IMR-90 (cell line): Measurements from ENCODE around the gene RIMS1.

Experiments
- MAZ ChIP-seq: IDR thresholded peaks from 2 replicates; pipeline ENCODE4 v1.6.1; 2012; ENCODE audit warnings: low read depth, mild to moderate bottlenecking, low read length, improper control_type of control experiment, moderate library complexity, borderline replicate concordance
- POLR2A ChIP-seq: IDR thresholded peaks from 2 replicates; pipeline ENCODE4 v1.6.1; 2012; ENCODE audit warnings: mild to moderate bottlenecking, low read depth, low read length
- RAD21 ChIP-seq: IDR thresholded peaks from 2 replicates; pipeline ENCODE4 v1.6.1; 2012; ENCODE audit warnings: low read length, improper control_type of control experiment
- RCOR1 ChIP-seq: IDR thresholded peaks from 2 replicates; pipeline ENCODE4 v1.6.1; 2012; ENCODE audit warnings: mild to moderate bottlenecking, low read length, improper control_type of control experiment; ENCODE audit not compliant: insufficient replicate concordance
- RFX5 ChIP-seq: IDR thresholded peaks from 2 replicates; pipeline ENCODE4 v1.8.0; 2012; ENCODE audit warnings: low read depth, mild to moderate bottlenecking, low read length, moderate library complexity
- TF ChIP-seq, protein P1 (sequence below): conservative IDR thresholded peaks from 2 replicates; pipeline ENCODE4 v1.5.1; 2012; ENCODE audit warnings: mild to moderate bottlenecking, low read depth, low read length, improper control_type of control experiment
- TF ChIP-seq, protein P2 (sequence below): fragments of 150-350 bp; IDR thresholded peaks from 2 replicates; pipeline ENCODE4 v1.6.1; 2017; ENCODE audit warnings: mild to moderate bottlenecking, antibody characterized with exemption, low read length, low read depth

DNA sequence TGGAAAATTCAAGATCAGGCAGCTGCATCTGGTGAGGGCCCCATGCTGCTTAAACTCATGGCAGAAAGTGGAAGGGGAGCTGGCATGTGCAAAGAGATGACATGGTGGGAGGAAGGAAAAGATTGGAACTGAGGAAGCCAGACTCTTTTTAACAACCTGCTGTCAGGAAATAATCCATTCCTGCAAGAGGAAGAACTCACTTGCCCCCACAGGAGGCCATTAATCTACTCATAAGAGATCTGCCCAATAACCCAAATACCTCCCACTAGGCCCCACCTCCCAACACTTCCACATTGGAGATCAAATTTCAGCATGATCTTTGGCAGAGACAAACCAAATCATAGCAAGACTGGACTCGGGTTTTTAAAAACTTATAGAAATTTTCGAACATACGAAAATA is 535.0 kb downstream of the RIMS1 start:
- TF ChIP-seq RAD21 (no peak), MAZ (no peak), POLR2A (no peak), RCOR1 (no peak), RFX5 (no peak)
- TF ChIP-seq, protein P1, sequence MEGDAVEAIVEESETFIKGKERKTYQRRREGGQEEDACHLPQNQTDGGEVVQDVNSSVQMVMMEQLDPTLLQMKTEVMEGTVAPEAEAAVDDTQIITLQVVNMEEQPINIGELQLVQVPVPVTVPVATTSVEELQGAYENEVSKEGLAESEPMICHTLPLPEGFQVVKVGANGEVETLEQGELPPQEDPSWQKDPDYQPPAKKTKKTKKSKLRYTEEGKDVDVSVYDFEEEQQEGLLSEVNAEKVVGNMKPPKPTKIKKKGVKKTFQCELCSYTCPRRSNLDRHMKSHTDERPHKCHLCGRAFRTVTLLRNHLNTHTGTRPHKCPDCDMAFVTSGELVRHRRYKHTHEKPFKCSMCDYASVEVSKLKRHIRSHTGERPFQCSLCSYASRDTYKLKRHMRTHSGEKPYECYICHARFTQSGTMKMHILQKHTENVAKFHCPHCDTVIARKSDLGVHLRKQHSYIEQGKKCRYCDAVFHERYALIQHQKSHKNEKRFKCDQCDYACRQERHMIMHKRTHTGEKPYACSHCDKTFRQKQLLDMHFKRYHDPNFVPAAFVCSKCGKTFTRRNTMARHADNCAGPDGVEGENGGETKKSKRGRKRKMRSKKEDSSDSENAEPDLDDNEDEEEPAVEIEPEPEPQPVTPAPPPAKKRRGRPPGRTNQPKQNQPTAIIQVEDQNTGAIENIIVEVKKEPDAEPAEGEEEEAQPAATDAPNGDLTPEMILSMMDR = no peak
- TF ChIP-seq, protein P2, sequence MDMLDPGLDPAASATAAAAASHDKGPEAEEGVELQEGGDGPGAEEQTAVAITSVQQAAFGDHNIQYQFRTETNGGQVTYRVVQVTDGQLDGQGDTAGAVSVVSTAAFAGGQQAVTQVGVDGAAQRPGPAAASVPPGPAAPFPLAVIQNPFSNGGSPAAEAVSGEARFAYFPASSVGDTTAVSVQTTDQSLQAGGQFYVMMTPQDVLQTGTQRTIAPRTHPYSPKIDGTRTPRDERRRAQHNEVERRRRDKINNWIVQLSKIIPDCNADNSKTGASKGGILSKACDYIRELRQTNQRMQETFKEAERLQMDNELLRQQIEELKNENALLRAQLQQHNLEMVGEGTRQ = no peak
